ENCODE results near the gene OR2B2.
A peak's percentile ranks its signal among the peaks of the same experiment; 100 is the strongest.

The OR2B2 gene

GRCh38 chr6:27863962-27864905, 48.0 kb downstream of the OR2B2 start:
- Histone ChIP-seq H3K27me3 (ENCODE audit: insufficient read depth, low read length) (no peaks in the 10 kb centered on the region), H2AFZ (ENCODE audit: insufficient read depth, low read length, poor library complexity) (no peak overlapping the region), H3K4ac (ENCODE audit: low read depth, low read length) (no peak overlapping the region), H4K12ac (ENCODE audit: low read depth, low read length) (no peak overlapping the region), H2BK5ac (ENCODE audit: low read depth, low read length, poor library complexity) (no peak overlapping the region), H3K18ac (ENCODE audit: low read length) (no peak overlapping the region), H3K79me2 (ENCODE audit: control insufficient read depth, insufficient read depth, low read length, poor library complexity) (peaks cover 3% of the 10 kb centered on the region), H3K4me3 (ENCODE audit: low read depth, low read length) (peak overlapping the region; percentile 68), H2AK5ac (ENCODE audit: low read length) (peak overlapping the region; percentile 71), H3K9ac (ENCODE audit: low read length) (no peak overlapping the region), H4K91ac (ENCODE audit: low read depth, low read length) (no peak overlapping the region), H3K9me3 (ENCODE audit: insufficient read depth, low read depth, low read length) (peaks cover 4% of the 10 kb centered on the region), H3K36me3 (ENCODE audit: control insufficient read depth in 1 of 2, insufficient read depth in 2 of 2, low read length in 2 of 2) (no peaks in the 10 kb centered on the region), H3K23ac (ENCODE audit: low read length) (no peak overlapping the region), H4K8ac (ENCODE audit: low read depth, low read length) (peak overlapping the region; percentile 61), H3K14ac (ENCODE audit: low read length) (no peak overlapping the region), H3K4me1 (ENCODE audit: control insufficient read depth in 1 of 2, insufficient read depth in 2 of 2, low read length in 2 of 2) (peaks cover 2 to 5% of the 10 kb centered on the region in 2 experiments), H2BK12ac (ENCODE audit: low read length) (no peak overlapping the region), H3K4me2 (ENCODE audit: low read length) (peak overlapping the region; percentile 98), H3K79me1 (ENCODE audit: low read length) (peaks cover 8% of the 10 kb centered on the region), H2BK120ac (ENCODE audit: insufficient read depth, low read length, poor library complexity) (no peak overlapping the region), H3K27ac (ENCODE audit: low read depth, low read length) (no peak overlapping the region)
- WGBS (ENCODE audit: extremely low coverage, insufficient coverage, insufficient read length): no CpG with 5 or more reads among the region's 51 CpGs
- peak; percentile 13 to 46 for DNase-seq

GRCh38 chr6:27862396-27863066, 49.7 kb downstream of the OR2B2 start:
- H3K79me2 ChIP-seq (ENCODE audit: control insufficient read depth, insufficient read depth, low read length, poor library complexity): peaks cover 3% of the 10 kb centered on the region
- H3K4ac ChIP-seq (ENCODE audit: low read depth, low read length): no peak overlapping the region
- no peak overlapping the region for H3K4me3 ChIP-seq (ENCODE audit: low read depth, low read length)
- H3K27me3 ChIP-seq (ENCODE audit: insufficient read depth, low read length): no peaks in the 10 kb centered on the region
- no CpG with 5 or more reads among the region's 6 CpGs for WGBS (ENCODE audit: extremely low coverage, insufficient coverage, insufficient read length)
- H2AK5ac ChIP-seq (ENCODE audit: low read length): no peak overlapping the region
- H3K18ac ChIP-seq (ENCODE audit: low read length): no peak overlapping the region
- H4K8ac ChIP-seq (ENCODE audit: low read depth, low read length): no peak overlapping the region
- H4K12ac ChIP-seq (ENCODE audit: low read depth, low read length): no peak overlapping the region
- no peak overlapping the region for H3K9ac ChIP-seq (ENCODE audit: low read length)
- no peak overlapping the region for H2AFZ ChIP-seq (ENCODE audit: insufficient read depth, low read length, poor library complexity)
- H3K23ac ChIP-seq (ENCODE audit: low read length): no peak overlapping the region
- H2BK5ac ChIP-seq (ENCODE audit: low read depth, low read length, poor library complexity): no peak overlapping the region
- peaks cover 8% of the 10 kb centered on the region for H3K79me1 ChIP-seq (ENCODE audit: low read length)
- H3K4me2 ChIP-seq (ENCODE audit: low read length): no peak overlapping the region
- H3K4me1 ChIP-seq (ENCODE audit: control insufficient read depth in 1 of 2, insufficient read depth in 2 of 2, low read length in 2 of 2): peaks cover 2 to 5% of the 10 kb centered on the region in 2 experiments
- DNase-seq: no peak
- H3K27ac ChIP-seq (ENCODE audit: low read depth, low read length): no peak overlapping the region
- no peak overlapping the region for H3K14ac ChIP-seq (ENCODE audit: low read length)
- H2BK120ac ChIP-seq (ENCODE audit: insufficient read depth, low read length, poor library complexity): no peak overlapping the region
- no peaks in the 10 kb centered on the region for H3K36me3 ChIP-seq (ENCODE audit: control insufficient read depth in 1 of 2, insufficient read depth in 2 of 2, low read length in 2 of 2)
- H3K9me3 ChIP-seq (ENCODE audit: insufficient read depth, low read depth, low read length): peaks cover 4% of the 10 kb centered on the region
- H4K91ac ChIP-seq (ENCODE audit: low read depth, low read length): no peak overlapping the region
- H2BK12ac ChIP-seq (ENCODE audit: low read length): no peak overlapping the region

GRCh38 chr6:27861861-27862260, 50.3 kb downstream of the OR2B2 start:
- Histone ChIP-seq H3K79me2 (ENCODE audit: control insufficient read depth, insufficient read depth, low read length, poor library complexity) (no peaks in the 10 kb centered on the region), H3K18ac (ENCODE audit: low read length) (no peak overlapping the region), H3K27ac (ENCODE audit: low read depth, low read length) (no peak overlapping the region), H2BK5ac (ENCODE audit: low read depth, low read length, poor library complexity) (no peak overlapping the region), H3K79me1 (ENCODE audit: low read length) (peaks cover 4% of the 10 kb centered on the region), H2BK120ac (ENCODE audit: insufficient read depth, low read length, poor library complexity) (no peak overlapping the region), H3K9me3 (ENCODE audit: insufficient read depth, low read depth, low read length) (peaks cover 4% of the 10 kb centered on the region), H3K4me2 (ENCODE audit: low read length) (no peak overlapping the region), H3K23ac (ENCODE audit: low read length) (no peak overlapping the region), H3K36me3 (ENCODE audit: control insufficient read depth in 1 of 2, insufficient read depth in 2 of 2, low read length in 2 of 2) (no peaks in the 10 kb centered on the region), H3K27me3 (ENCODE audit: insufficient read depth, low read length) (no peaks in the 10 kb centered on the region), H4K8ac (ENCODE audit: low read depth, low read length) (no peak overlapping the region), H3K14ac (ENCODE audit: low read length) (no peak overlapping the region), H3K4ac (ENCODE audit: low read depth, low read length) (no peak overlapping the region), H2AFZ (ENCODE audit: insufficient read depth, low read length, poor library complexity) (no peak overlapping the region), H2BK12ac (ENCODE audit: low read length) (no peak overlapping the region), H3K4me1 (ENCODE audit: control insufficient read depth in 1 of 2, insufficient read depth in 2 of 2, low read length in 2 of 2) (peaks cover 2 to 5% of the 10 kb centered on the region in 2 experiments), H3K9ac (ENCODE audit: low read length) (no peak overlapping the region), H4K12ac (ENCODE audit: low read depth, low read length) (no peak overlapping the region), H4K91ac (ENCODE audit: low read depth, low read length) (no peak overlapping the region), H2AK5ac (ENCODE audit: low read length) (no peak overlapping the region), H3K4me3 (ENCODE audit: low read depth, low read length) (no peak overlapping the region)
- DNase-seq: no peak

- no peak overlapping the region for H4K91ac ChIP-seq (ENCODE audit: low read depth, low read length)
- H3K9ac ChIP-seq (ENCODE audit: low read length): no peak overlapping the region
- H4K12ac ChIP-seq (ENCODE audit: low read depth, low read length): no peak overlapping the region
- DNase-seq: no peak
- no peak overlapping the region for H3K4me3 ChIP-seq (ENCODE audit: low read depth, low read length)
- H3K4ac ChIP-seq (ENCODE audit: low read depth, low read length): no peak overlapping the region
- H3K14ac ChIP-seq (ENCODE audit: low read length): no peak overlapping the region
- H3K36me3 ChIP-seq (ENCODE audit: control insufficient read depth in 1 of 2, insufficient read depth in 2 of 2, low read length in 2 of 2): no peaks in the 10 kb centered on the region
- no peak overlapping the region for H2BK5ac ChIP-seq (ENCODE audit: low read depth, low read length, poor library complexity)
- H2AK5ac ChIP-seq (ENCODE audit: low read length): no peak overlapping the region
- H2BK120ac ChIP-seq (ENCODE audit: insufficient read depth, low read length, poor library complexity): no peak overlapping the region
- H3K79me1 ChIP-seq (ENCODE audit: low read length): peaks cover 2% of the 10 kb centered on the region
- no peak overlapping the region for H4K8ac ChIP-seq (ENCODE audit: low read depth, low read length)
- H3K27ac ChIP-seq (ENCODE audit: low read depth, low read length): no peak overlapping the region
- no peak overlapping the region for H3K23ac ChIP-seq (ENCODE audit: low read length)
- WGBS (ENCODE audit: extremely low coverage, insufficient coverage, insufficient read length): no CpG with 5 or more reads among the region's 2 CpGs
- H3K18ac ChIP-seq (ENCODE audit: low read length): no peak overlapping the region
- no peaks in the 10 kb centered on the region for H3K27me3 ChIP-seq (ENCODE audit: insufficient read depth, low read length)
- no peak overlapping the region for H2AFZ ChIP-seq (ENCODE audit: insufficient read depth, low read length, poor library complexity)
- H3K9me3 ChIP-seq (ENCODE audit: insufficient read depth, low read depth, low read length): peaks cover 4% of the 10 kb centered on the region
- H2BK12ac ChIP-seq (ENCODE audit: low read length): no peak overlapping the region
- H3K79me2 ChIP-seq (ENCODE audit: control insufficient read depth, insufficient read depth, low read length, poor library complexity): no peaks in the 10 kb centered on the region
- H3K4me1 ChIP-seq (ENCODE audit: control insufficient read depth in 1 of 2, insufficient read depth in 2 of 2, low read length in 2 of 2): no peaks in the 10 kb centered on the region
- no peak overlapping the region for H3K4me2 ChIP-seq (ENCODE audit: low read length)
Measured at GRCh38 chr6:27861276-27861840, 50.8 kb downstream of the OR2B2 start.

All from trophoblast cell (in vitro differentiated cells and primary cell).